Glutamatergic neuron (in vitro differentiated cells): Measurements from ENCODE around the gene CRYBG3. TPM values are rescaled to one million over a fixed set of nuclear protein-coding genes. Genes with fewer than 3 reads are reported as not detected.

Experiments
- DNase-seq: peaks from one replicate; pipeline ENCODE4 v3.0.0; 2022
- H3K27ac Mint-ChIP-seq: one replicate; pipeline ENCODE4 v1.8.0; 2020; ENCODE audit warnings: mild to moderate bottlenecking, mixed read lengths, inconsistent platforms; ENCODE audit not compliant: unreplicated experiment
- H3K27me3 Mint-ChIP-seq: one replicate; pipeline ENCODE4 v1.8.0; 2020; ENCODE audit warnings: mild to moderate bottlenecking, moderate library complexity, mixed read lengths, inconsistent platforms; ENCODE audit not compliant: unreplicated experiment
- H3K36me3 Mint-ChIP-seq: one replicate; pipeline ENCODE4 v1.8.0; 2020; ENCODE audit warnings: mild to moderate bottlenecking, mixed read lengths, inconsistent platforms; ENCODE audit not compliant: unreplicated experiment
- H3K4me1 Mint-ChIP-seq: one replicate; pipeline ENCODE4 v1.8.0; 2020; ENCODE audit warnings: mild to moderate bottlenecking, low read depth, mixed read lengths, inconsistent platforms; ENCODE audit not compliant: unreplicated experiment
- H3K4me3 Mint-ChIP-seq: one replicate; pipeline ENCODE4 v1.8.0; 2020; ENCODE audit warnings: mild to moderate bottlenecking, mixed read lengths, inconsistent platforms; ENCODE audit not compliant: unreplicated experiment
- H3K9me3 Mint-ChIP-seq: one replicate; pipeline ENCODE4 v1.8.0; 2020; ENCODE audit warnings: mild to moderate bottlenecking, moderate library complexity, mixed read lengths, inconsistent platforms; ENCODE audit not compliant: unreplicated experiment
- total RNA-seq: library from RNA; stranded (reverse); fragmentation: NEBNext Ultra II Directional; extraction: Animal tissue kit (Norgen Biotek cat#: 25700); gene quantifications from one replicate; pipeline ENCODE4 v1.2.1, GENCODE V29; 2021; ENCODE audit not compliant: unreplicated experiment
- TF ChIP-seq, protein P1 (sequence below): fragments of 200-600 bp; sonication (generic); IDR thresholded peaks from one replicate; pipeline ENCODE4 v1.5.0; 2021; ENCODE audit not compliant: partially characterized antibody, unreplicated experiment

Gene CRYBG3
- total RNA-seq, 1 donor from 2014 or later = 89.5 TPM

DNA sequence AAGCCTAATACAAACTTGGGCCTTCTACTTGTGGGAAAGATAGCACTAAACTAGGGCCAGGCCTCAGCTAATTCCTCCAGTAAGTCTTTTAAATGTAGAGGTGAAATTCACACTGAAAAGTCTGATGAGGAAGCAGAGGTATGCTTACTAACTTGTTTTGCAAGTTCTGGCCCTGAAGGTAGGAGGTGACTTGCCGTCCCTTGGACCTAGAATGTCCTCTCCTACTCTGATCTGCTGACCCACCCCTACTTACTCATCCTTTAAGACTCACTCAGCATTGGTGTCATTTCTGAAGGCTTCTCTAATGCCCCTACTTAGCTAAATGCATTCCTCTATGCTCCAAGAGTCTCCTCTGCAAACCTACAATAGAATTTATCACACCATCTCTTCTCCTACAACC is 131.1 kb downstream of the CRYBG3 start:
- no peak overlapping the region for H3K4me3 Mint-ChIP-seq
- H3K36me3 Mint-ChIP-seq = no peaks in the 10 kb centered on the region
- H3K4me1 Mint-ChIP-seq = peaks cover 22% of the 10 kb centered on the region
- DNase-seq = no peak
- H3K9me3 Mint-ChIP-seq = no peaks in the 10 kb centered on the region
- TF ChIP-seq, protein P1, sequence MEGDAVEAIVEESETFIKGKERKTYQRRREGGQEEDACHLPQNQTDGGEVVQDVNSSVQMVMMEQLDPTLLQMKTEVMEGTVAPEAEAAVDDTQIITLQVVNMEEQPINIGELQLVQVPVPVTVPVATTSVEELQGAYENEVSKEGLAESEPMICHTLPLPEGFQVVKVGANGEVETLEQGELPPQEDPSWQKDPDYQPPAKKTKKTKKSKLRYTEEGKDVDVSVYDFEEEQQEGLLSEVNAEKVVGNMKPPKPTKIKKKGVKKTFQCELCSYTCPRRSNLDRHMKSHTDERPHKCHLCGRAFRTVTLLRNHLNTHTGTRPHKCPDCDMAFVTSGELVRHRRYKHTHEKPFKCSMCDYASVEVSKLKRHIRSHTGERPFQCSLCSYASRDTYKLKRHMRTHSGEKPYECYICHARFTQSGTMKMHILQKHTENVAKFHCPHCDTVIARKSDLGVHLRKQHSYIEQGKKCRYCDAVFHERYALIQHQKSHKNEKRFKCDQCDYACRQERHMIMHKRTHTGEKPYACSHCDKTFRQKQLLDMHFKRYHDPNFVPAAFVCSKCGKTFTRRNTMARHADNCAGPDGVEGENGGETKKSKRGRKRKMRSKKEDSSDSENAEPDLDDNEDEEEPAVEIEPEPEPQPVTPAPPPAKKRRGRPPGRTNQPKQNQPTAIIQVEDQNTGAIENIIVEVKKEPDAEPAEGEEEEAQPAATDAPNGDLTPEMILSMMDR = no peak
- H3K27ac Mint-ChIP-seq = no peak overlapping the region
- no peaks in the 10 kb centered on the region for H3K27me3 Mint-ChIP-seq

DNA sequence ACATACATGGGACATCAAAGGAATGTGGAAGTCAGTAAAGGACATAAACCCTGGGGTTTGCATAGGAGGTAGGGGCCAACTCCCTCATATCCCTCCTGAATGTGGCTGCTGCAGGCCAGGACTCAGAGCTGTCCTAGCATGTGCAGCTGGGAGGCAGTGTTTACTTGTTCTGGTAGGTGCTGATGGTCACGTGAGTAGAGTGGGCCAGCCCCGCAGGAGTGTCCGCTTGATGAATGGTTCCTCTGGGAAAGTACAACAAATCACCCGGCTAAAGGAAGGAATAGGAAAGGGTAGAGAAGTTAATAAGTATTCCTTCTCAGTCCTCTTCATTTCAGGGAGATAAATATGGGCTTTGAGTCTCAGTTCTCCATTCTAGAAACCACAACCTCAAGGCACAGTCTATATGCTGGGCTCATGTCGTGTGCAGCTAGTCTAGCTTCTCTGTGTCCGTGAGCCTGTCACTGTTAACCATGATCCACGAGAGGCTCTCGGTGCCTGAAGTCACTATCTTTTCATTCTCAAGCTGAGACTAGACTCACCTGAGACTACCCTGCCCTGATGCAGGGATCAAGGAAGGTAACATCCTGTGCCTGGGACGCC is 132.5 kb downstream of the CRYBG3 start:
- DNase-seq = no peak
- H3K9me3 Mint-ChIP-seq = no peaks in the 10 kb centered on the region
- H3K27me3 Mint-ChIP-seq = peaks cover 2% of the 10 kb centered on the region
- H3K36me3 Mint-ChIP-seq = no peaks in the 10 kb centered on the region
- no peak overlapping the region for H3K27ac Mint-ChIP-seq
- H3K4me1 Mint-ChIP-seq = peaks cover 12% of the 10 kb centered on the region
- H3K4me3 Mint-ChIP-seq = no peak overlapping the region
- TF ChIP-seq, protein P1 = no peak

- TF ChIP-seq, protein P1 = no peak
- Mint-ChIP-seq H3K27ac (no peak overlapping the region), H3K27me3 (peaks cover 2% of the 10 kb centered on the region), H3K36me3 (no peaks in the 10 kb centered on the region), H3K4me1 (no peaks in the 10 kb centered on the region), H3K9me3 (no peaks in the 10 kb centered on the region), H3K4me3 (no peak overlapping the region)
- no peak for DNase-seq
Measured at GRCh38 chr3:97956051-97956450, 134.2 kb downstream of the CRYBG3 start.

- no peaks in the 10 kb centered on the region for H3K36me3 Mint-ChIP-seq
- no peaks in the 10 kb centered on the region for H3K9me3 Mint-ChIP-seq
- peaks cover 2% of the 10 kb centered on the region for H3K27me3 Mint-ChIP-seq
- DNase-seq = no peak
- H3K27ac Mint-ChIP-seq = no peak overlapping the region
- peaks cover 8% of the 10 kb centered on the region for H3K4me1 Mint-ChIP-seq
- TF ChIP-seq, protein P1 = no peak
- H3K4me3 Mint-ChIP-seq = no peak overlapping the region
Measured at GRCh38 chr3:97957617-97958311, 136.0 kb downstream of the CRYBG3 start.

GRCh38 chr3:97958396-97958795 is 136.6 kb downstream of the CRYBG3 start:
- TF ChIP-seq, protein P1 = no peak
- H3K4me1 Mint-ChIP-seq = peaks cover 8% of the 10 kb centered on the region
- peaks cover 2% of the 10 kb centered on the region for H3K27me3 Mint-ChIP-seq
- H3K9me3 Mint-ChIP-seq = no peaks in the 10 kb centered on the region
- H3K36me3 Mint-ChIP-seq = no peaks in the 10 kb centered on the region
- DNase-seq = no peak
- no peak overlapping the region for H3K27ac Mint-ChIP-seq
- H3K4me3 Mint-ChIP-seq = no peak overlapping the region
